Stimulated activated naive CD8-positive, alpha-beta T cell treated with anti-CD3 and anti-CD28 coated beads, Interleukin-15, Interleukin-2, amounts not matched to agents 100 ng/mL and 50 ng/mL, for 24 hours (primary cell): ENCODE measurements around the gene REG3G.
"Not testable (repeated sequence)": the region's sequence is repeated elsewhere in the genome, so short reads cannot be mapped to it uniquely, and the experiment has no call there.

Experiments
- H3K27ac Mint-ChIP-seq: one replicate; pipeline ENCODE4 v1.8.0; 2021; ENCODE audit warnings: mild to moderate bottlenecking, mixed read lengths
- H3K27me3 Mint-ChIP-seq: one replicate; pipeline ENCODE4 v1.8.0; 2021; ENCODE audit warnings: mixed read lengths
- H3K36me3 Mint-ChIP-seq: one replicate; pipeline ENCODE4 v1.8.0; 2021; ENCODE audit warnings: low read depth, mixed read lengths
- H3K4me1 Mint-ChIP-seq: one replicate; pipeline ENCODE4 v1.8.0; 2021; ENCODE audit warnings: low read depth, mixed read lengths
- H3K4me3 Mint-ChIP-seq: one replicate; pipeline ENCODE4 v1.8.0; 2021; ENCODE audit warnings: mild to moderate bottlenecking, mixed read lengths
- H3K9me3 Mint-ChIP-seq: one replicate; pipeline ENCODE4 v1.8.0; 2021; ENCODE audit warnings: mixed read lengths

Gene REG3G

GRCh38 chr2:79000008-79000576, 25.4 kb upstream of the REG3G start:
- Mint-ChIP-seq H3K9me3 (no peaks in the 10 kb centered on the region), H3K36me3 (no peaks in the 10 kb centered on the region), H3K4me1 (no peaks in the 10 kb centered on the region), H3K4me3 (no peak overlapping the region), H3K27me3 (peaks cover under 1% of the 10 kb centered on the region), H3K27ac (no peak overlapping the region)

GRCh38 chr2:79001285-79001684, 24.2 kb upstream of the REG3G start:
- H3K27ac Mint-ChIP-seq: no peak overlapping the region
- no peaks in the 10 kb centered on the region for H3K9me3 Mint-ChIP-seq

GRCh38 chr2:79004680-79005079, 20.8 kb upstream of the REG3G start:
- Mint-ChIP-seq H3K4me3 (no peak overlapping the region), H3K4me1 (no peaks in the 10 kb centered on the region), H3K36me3 (no peaks in the 10 kb centered on the region), H3K9me3 (no peaks in the 10 kb centered on the region), H3K27me3 (no peaks in the 10 kb centered on the region), H3K27ac (no peak overlapping the region)

More at GRCh38 chr2:79001285-79001684, 24.2 kb upstream of the REG3G start:
- H3K36me3 Mint-ChIP-seq: no peaks in the 10 kb centered on the region
- no peak overlapping the region for H3K4me3 Mint-ChIP-seq
- H3K27me3 Mint-ChIP-seq: no peaks in the 10 kb centered on the region
- no peaks in the 10 kb centered on the region for H3K4me1 Mint-ChIP-seq

GRCh38 chr2:79005216-79005615, 20.3 kb upstream of the REG3G start:
- H3K4me3 Mint-ChIP-seq: no peak overlapping the region
- H3K27ac Mint-ChIP-seq: no peak overlapping the region
- no peaks in the 10 kb centered on the region for H3K36me3 Mint-ChIP-seq
- H3K4me1 Mint-ChIP-seq: no peaks in the 10 kb centered on the region
- H3K27me3 Mint-ChIP-seq: no peaks in the 10 kb centered on the region
- H3K9me3 Mint-ChIP-seq: no peaks in the 10 kb centered on the region

GRCh38 chr2:79009388-79009787, 16.1 kb upstream of the REG3G start:
- Mint-ChIP-seq H3K27me3 (no peaks in the 10 kb centered on the region), H3K36me3 (no peaks in the 10 kb centered on the region), H3K4me1 (no peaks in the 10 kb centered on the region), H3K4me3 (no peak overlapping the region), H3K27ac (no peak overlapping the region), H3K9me3 (no peaks in the 10 kb centered on the region)

- Mint-ChIP-seq H3K4me3 (no peak overlapping the region), H3K36me3 (no peaks in the 10 kb centered on the region), H3K9me3 (no peaks in the 10 kb centered on the region), H3K4me1 (no peaks in the 10 kb centered on the region), H3K27ac (no peak overlapping the region), H3K27me3 (no peaks in the 10 kb centered on the region)
Measured at GRCh38 chr2:79011496-79011895, 14.0 kb upstream of the REG3G start.

GRCh38 chr2:79013629-79014028, 11.9 kb upstream of the REG3G start:
- H3K4me3 Mint-ChIP-seq: no peak overlapping the region
- no peak overlapping the region for H3K27ac Mint-ChIP-seq
- no peaks in the 10 kb centered on the region for H3K4me1 Mint-ChIP-seq
- no peaks in the 10 kb centered on the region for H3K27me3 Mint-ChIP-seq
- no peaks in the 10 kb centered on the region for H3K9me3 Mint-ChIP-seq
- no peaks in the 10 kb centered on the region for H3K36me3 Mint-ChIP-seq

GRCh38 chr2:79016342-79016741, 9.2 kb upstream of the REG3G start:
- H3K36me3 Mint-ChIP-seq: no peaks in the 10 kb centered on the region
- H3K4me3 Mint-ChIP-seq: no peak overlapping the region
- H3K27ac Mint-ChIP-seq: no peak overlapping the region
- H3K9me3 Mint-ChIP-seq: peaks cover 10% of the 10 kb centered on the region
- H3K4me1 Mint-ChIP-seq: no peaks in the 10 kb centered on the region
- H3K27me3 Mint-ChIP-seq: no peaks in the 10 kb centered on the region

- no peaks in the 10 kb centered on the region for H3K36me3 Mint-ChIP-seq
- H3K27me3 Mint-ChIP-seq: peaks cover 3% of the 10 kb centered on the region
- no peaks in the 10 kb centered on the region for H3K4me1 Mint-ChIP-seq
- H3K4me3 Mint-ChIP-seq: no peak overlapping the region
- peaks cover 6% of the 10 kb centered on the region for H3K9me3 Mint-ChIP-seq
- H3K27ac Mint-ChIP-seq: no peak overlapping the region
Measured at GRCh38 chr2:79026061-79026460, 559 bp downstream of the REG3G start.

GRCh38 chr2:79039944-79040343, 14.4 kb downstream of the REG3G start:
- Mint-ChIP-seq H3K27me3 (no peaks in the 10 kb centered on the region), H3K4me1 (no peaks in the 10 kb centered on the region), H3K27ac (no peak overlapping the region), H3K36me3 (no peaks in the 10 kb centered on the region), H3K9me3 (peaks cover 3% of the 10 kb centered on the region), H3K4me3 (no peak overlapping the region)

- no peak overlapping the region for H3K27ac Mint-ChIP-seq
- H3K4me3 Mint-ChIP-seq: no peak overlapping the region
- no peaks in the 10 kb centered on the region for H3K36me3 Mint-ChIP-seq
- H3K9me3 Mint-ChIP-seq: peaks cover 8% of the 10 kb centered on the region
- no peaks in the 10 kb centered on the region for H3K27me3 Mint-ChIP-seq
- no peaks in the 10 kb centered on the region for H3K4me1 Mint-ChIP-seq
Measured at GRCh38 chr2:79041032-79041448, 15.5 kb downstream of the REG3G start.

- H3K9me3 Mint-ChIP-seq, H3K27ac Mint-ChIP-seq, H3K36me3 Mint-ChIP-seq, H3K27me3 Mint-ChIP-seq, H3K4me3 Mint-ChIP-seq, H3K4me1 Mint-ChIP-seq: not testable (repeated sequence)
Measured at GRCh38 chr2:79053486-79053885, 28.0 kb downstream of the REG3G start.

- not testable (repeated sequence) for H3K27ac Mint-ChIP-seq, H3K27me3 Mint-ChIP-seq, H3K36me3 Mint-ChIP-seq, H3K4me1 Mint-ChIP-seq, H3K4me3 Mint-ChIP-seq, H3K9me3 Mint-ChIP-seq
Measured at GRCh38 chr2:79054769-79055168, 29.3 kb downstream of the REG3G start.

GRCh38 chr2:79065201-79065600, 39.7 kb downstream of the REG3G start:
- H3K27ac Mint-ChIP-seq: no peak overlapping the region
- H3K27me3 Mint-ChIP-seq: no peaks in the 10 kb centered on the region
- H3K9me3 Mint-ChIP-seq: peaks cover 8% of the 10 kb centered on the region
- no peaks in the 10 kb centered on the region for H3K36me3 Mint-ChIP-seq
- no peaks in the 10 kb centered on the region for H3K4me1 Mint-ChIP-seq
- no peak overlapping the region for H3K4me3 Mint-ChIP-seq

GRCh38 chr2:79071078-79071477, 45.6 kb downstream of the REG3G start:
- H3K27ac Mint-ChIP-seq: no peak overlapping the region
- peaks cover 11% of the 10 kb centered on the region for H3K9me3 Mint-ChIP-seq
- H3K27me3 Mint-ChIP-seq: no peaks in the 10 kb centered on the region
- no peaks in the 10 kb centered on the region for H3K36me3 Mint-ChIP-seq
- no peaks in the 10 kb centered on the region for H3K4me1 Mint-ChIP-seq
- no peak overlapping the region for H3K4me3 Mint-ChIP-seq
